ENCODE measurements around the gene APCDD1L. TPM values are rescaled to one million over a fixed set of nuclear protein-coding genes. Genes with fewer than 3 reads are reported as not detected.
A peak's percentile ranks its signal among the peaks of the same experiment; 100 is the strongest.

Gene APCDD1L
- total RNA-seq, 3 donors from 2014 or later, result 0.73 to 2.0 TPM; not detected in 1

- peak in 1 of 2 donors; percentile 27 for DNase-seq (ENCODE audit: low spot score in 2 of 2)
- TF ChIP-seq POLR2A (IDR thresholded peaks at IDR 0.05) (no peak), POLR2AphosphoS5 (IDR thresholded peaks at IDR 0.05) (peak in 1 of 3 donors; percentile 64), CTCF (IDR thresholded peaks at IDR 0.05) (no peak)
- no peaks in the 10 kb centered on the region for H3K4me1 ChIP-seq
- no peak overlapping the region for H3K4me3 ChIP-seq
- peaks cover 0 to under 1% of the 10 kb centered on the region in 2 donors for H3K9me3 ChIP-seq
- no peak overlapping the region for H3K27ac ChIP-seq
- H3K36me3 ChIP-seq, result no peaks in the 10 kb centered on the region
- H3K27me3 ChIP-seq, result no peaks in the 10 kb centered on the region
- intact Hi-C loops (cut with DNase I; ENCODE audit: low total_unique reads), result no loop called here
Measured at GRCh38 chr20:58471193-58472164, 43.7 kb downstream of the APCDD1L start.

GRCh38 chr20:58470336-58471192 is 44.6 kb downstream of the APCDD1L start:
- Histone ChIP-seq H3K9me3 (no peaks in the 10 kb centered on the region), H3K27ac (no peak overlapping the region), H3K4me3 (no peak overlapping the region), H3K36me3 (no peaks in the 10 kb centered on the region), H3K4me1 (no peaks in the 10 kb centered on the region), H3K27me3 (no peaks in the 10 kb centered on the region)
- DNase-seq (ENCODE audit: low spot score in 2 of 2), result no peak
- intact Hi-C loops (cut with DNase I; ENCODE audit: low total_unique reads), result no loop called here
- no peak for TF ChIP-seq POLR2AphosphoS5 (IDR thresholded peaks at IDR 0.05)

- intact Hi-C loops (cut with DNase I; ENCODE audit: low total_unique reads), result loop anchor here (5.0 kb wide), 1 partner anchor 1377 kb away; no protein-coding TSS in a partner anchor
- H3K27ac ChIP-seq, result no peak overlapping the region
- TF ChIP-seq CTCF (IDR thresholded peaks at IDR 0.05), result no peak
- TF ChIP-seq POLR2AphosphoS5 (IDR thresholded peaks at IDR 0.05), result no peak
- no peak for TF ChIP-seq POLR2A (IDR thresholded peaks at IDR 0.05)
- H3K9me3 ChIP-seq, result no peaks in the 10 kb centered on the region
- no peak for DNase-seq (ENCODE audit: low spot score in 2 of 2)
- H3K4me3 ChIP-seq, result no peak overlapping the region
- H3K36me3 ChIP-seq, result no peaks in the 10 kb centered on the region
- no peaks in the 10 kb centered on the region for H3K27me3 ChIP-seq
- no peaks in the 10 kb centered on the region for H3K4me1 ChIP-seq
Measured at GRCh38 chr20:58469616-58470015, 45.6 kb downstream of the APCDD1L start.

GRCh38 chr20:58467572-58468527 is 47.3 kb downstream of the APCDD1L start:
- TF ChIP-seq CTCF (IDR thresholded peaks at IDR 0.05) (no peak), POLR2A (IDR thresholded peaks at IDR 0.05) (no peak), POLR2AphosphoS5 (IDR thresholded peaks at IDR 0.05) (no peak)
- intact Hi-C loops (cut with DNase I; ENCODE audit: low total_unique reads), result loop anchor here (5.0 kb wide), 1 partner anchor 1376 kb away; no protein-coding TSS in a partner anchor

More at GRCh38 chr20:58467572-58468527, 47.3 kb downstream of the APCDD1L start:
- Histone ChIP-seq H3K36me3 (no peaks in the 10 kb centered on the region), H3K9me3 (no peaks in the 10 kb centered on the region), H3K27me3 (no peaks in the 10 kb centered on the region), H3K4me1 (no peaks in the 10 kb centered on the region), H3K27ac (no peak overlapping the region), H3K4me3 (no peak overlapping the region)
- DNase-seq (ENCODE audit: low spot score in 2 of 2), result no peak

All from breast epithelium (tissue), 4 donors.